Measurements from ENCODE around the gene TMEM106C. TPM values are rescaled to one million over a fixed set of nuclear protein-coding genes. Genes with fewer than 3 reads are reported as not detected.
A peak's percentile ranks its signal among the peaks of the same experiment; 100 is the strongest.

Gene TMEM106C
- total RNA-seq, 3 donors from 2014 or later: 93.9 to 208 (median 183) TPM

DNA sequence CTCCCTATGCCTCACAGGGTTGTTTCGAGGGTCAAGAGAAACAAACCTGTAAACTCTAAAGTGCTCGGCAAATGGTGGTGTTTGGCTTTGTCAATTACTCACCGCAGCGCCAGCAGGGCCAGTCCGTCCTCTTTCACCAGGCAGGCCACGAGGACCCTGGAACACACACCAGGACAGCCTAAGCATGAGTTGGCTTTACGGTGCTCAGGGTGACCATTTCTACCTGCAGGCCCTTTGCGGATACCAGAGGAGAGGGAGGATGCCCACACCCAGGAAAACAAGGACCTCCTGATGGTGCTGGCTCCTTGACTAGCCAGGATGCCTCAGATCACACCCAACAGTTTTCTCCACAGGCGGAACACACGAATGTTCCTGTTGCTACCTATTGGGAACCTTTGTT lies 29.4 kb downstream of the TMEM106C start:
- DNase-seq: no peak
- no peak for TF ChIP-seq CTCF (IDR thresholded peaks at IDR 0.05)
- no peak for ATAC-seq
- intact Hi-C loops (cut with DNase I, micrococcal nuclease): no loop called here
- H3K4me1 ChIP-seq (ENCODE audit: low read depth): no peaks in the 10 kb centered on the region
- no peaks in the 10 kb centered on the region for H3K36me3 ChIP-seq (ENCODE audit: low read depth)
- H3K4me3 ChIP-seq: no peak overlapping the region
- no peaks in the 10 kb centered on the region for H3K9me3 ChIP-seq

- Histone ChIP-seq H3K36me3 (ENCODE audit: low read depth) (no peaks in the 10 kb centered on the region), H3K4me3 (no peak overlapping the region), H3K4me1 (ENCODE audit: low read depth) (no peaks in the 10 kb centered on the region), H3K9me3 (no peaks in the 10 kb centered on the region)
- DNase-seq (peak in 1 of 3 donors; percentile 11), ATAC-seq (no peak)
- no peak for TF ChIP-seq CTCF (IDR thresholded peaks at IDR 0.05)
- intact Hi-C loops (cut with DNase I, micrococcal nuclease): no loop called here
Measured at GRCh38 chr12:47993491-47993890, 30.1 kb downstream of the TMEM106C start.

GRCh38 chr12:47995981-47996401 lies 32.6 kb downstream of the TMEM106C start:
- intact Hi-C loops (cut with DNase I, micrococcal nuclease): no loop called here
- no peak for TF ChIP-seq CTCF (IDR thresholded peaks at IDR 0.05)
- ATAC-seq (peak; percentile 33), DNase-seq (peak in 1 of 3 donors; percentile 33)
- Histone ChIP-seq H3K36me3 (ENCODE audit: low read depth) (no peaks in the 10 kb centered on the region), H3K4me1 (ENCODE audit: low read depth) (peaks cover 3% of the 10 kb centered on the region), H3K9me3 (no peaks in the 10 kb centered on the region), H3K4me3 (no peak overlapping the region)

GRCh38 chr12:47997321-47997720 lies 33.9 kb downstream of the TMEM106C start:
- Histone ChIP-seq H3K4me3 (no peak overlapping the region), H3K9me3 (no peaks in the 10 kb centered on the region), H3K4me1 (ENCODE audit: low read depth) (peaks cover 17% of the 10 kb centered on the region), H3K36me3 (ENCODE audit: low read depth) (no peaks in the 10 kb centered on the region)
- DNase-seq: peak in 2 of 3 donors; percentile 23 to 31
- TF ChIP-seq CTCF (IDR thresholded peaks at IDR 0.05): no peak
- no peak for ATAC-seq
- intact Hi-C loops (cut with DNase I, micrococcal nuclease): no loop called here

- Histone ChIP-seq H3K9me3 (no peaks in the 10 kb centered on the region), H3K4me3 (no peak overlapping the region), H3K36me3 (ENCODE audit: low read depth) (no peaks in the 10 kb centered on the region), H3K4me1 (ENCODE audit: low read depth) (peaks cover 38% of the 10 kb centered on the region)
- intact Hi-C loops (cut with DNase I, micrococcal nuclease): no loop called here
- no peak for DNase-seq
- TF ChIP-seq CTCF (IDR thresholded peaks at IDR 0.05): no peak
- no peak for ATAC-seq
Measured at GRCh38 chr12:47999816-48000215, 36.4 kb downstream of the TMEM106C start.
